Esophagus muscularis mucosa (tissue), 4 donors: ENCODE results near the gene TSPOAP1. TPM values are rescaled to one million over a fixed set of nuclear protein-coding genes. Genes with fewer than 3 reads are reported as not detected.

Source experiments
- DNase-seq: peaks from one replicate; pipeline ENCODE4 v3.0.0-alpha.2; 2017; ENCODE audit errors: extremely low spot score
- H3K27ac ChIP-seq, 4 donors: fragments of 200-600 bp; sonication (generic); replicated peaks in 1 of 4; 1 replicate in 3 of 4; 2 replicates in 1 of 4; pipeline ENCODE4 v1.5.1; 2016 to 2019; ENCODE audit warnings: mild to moderate bottlenecking in 1 of 4
- H3K27me3 ChIP-seq, 4 donors: fragments of 200-600 bp; sonication (generic); one replicate each; pipeline versions ENCODE4 v1.5.1 to v1.6.0; 2016 to 2019
- H3K36me3 ChIP-seq, 4 donors: fragments of 200-600 bp; sonication (generic); one replicate each; pipeline ENCODE4 v1.5.1; 2016 to 2019
- H3K4me1 ChIP-seq, 4 donors: fragments of 200-600 bp; sonication (generic); one replicate each; pipeline ENCODE4 v1.5.1; 2016 to 2019
- H3K4me3 ChIP-seq, 4 donors: fragments of 200-600 bp; sonication (generic); 1 replicate in 2 of 4; 2 replicates in 2 of 4; pipeline ENCODE4 v1.5.1; 2016 to 2019; ENCODE audit warnings: mild to moderate bottlenecking in 4 of 4, moderate library complexity in 1 of 4
- H3K9me3 ChIP-seq, 4 donors: fragments of 200-600 bp; sonication (generic); 1 replicate in 3 of 4; 2 replicates in 1 of 4; pipeline ENCODE4 v1.5.1; 2016 to 2019
- EP300 ChIP-seq: sonication (generic); formaldehyde crosslinking; IDR thresholded peaks from one replicate; pipeline ENCODE4 v1.6.1; 2017; ENCODE audit warnings: antibody characterized with exemption
- POLR2A ChIP-seq: fragments of 450-650 bp; IDR thresholded peaks from one replicate; pipeline ENCODE4 v1.6.1; 2017; ENCODE audit warnings: antibody characterized with exemption, moderate library complexity, mild to moderate bottlenecking, low read depth
- POLR2AphosphoS5 ChIP-seq, 2 donors: sonication (generic); formaldehyde crosslinking; IDR thresholded peaks; one replicate each; pipeline ENCODE4 v1.6.1; 2017; ENCODE audit warnings: antibody characterized with exemption in 2 of 2
- WGBS: methylation state at CpG from one replicate; pipeline ENCODE4 v1.1.5; 2018; 5-methylcytosine and 5-hydroxymethylcytosine counted together
- intact Hi-C: fragments of 100-400 bp; cut with DNase I; formaldehyde crosslinking; loops from one replicate; pipeline ENCODE4 v1.15.1; 2023
- total RNA-seq, 4 donors: library from RNA; depleted of rRNA; stranded (reverse); fragments of >200 nt; gene quantifications; one replicate each; pipeline versions ENCODE4 v1.1.0 to v1.2.1, GENCODE V29; 2016
- TF ChIP-seq, protein P1 (sequence below), 3 experiments: fragments of 200-600 bp in 2 of 3; fragments of 450-650 bp in 1 of 3; sonication (generic) in 2 of 3; IDR thresholded peaks; one replicate each; pipeline ENCODE4 v1.5.1; 2017 to 2019; ENCODE audit warnings: antibody characterized with exemption in 3 of 3, mild to moderate bottlenecking in 2 of 3, moderate library complexity in 1 of 3

TSPOAP1 gene
- total RNA-seq, 4 donors from 2014 or later = 10.0 to 19.0 (median 16.0) TPM

- TF ChIP-seq, protein P1, sequence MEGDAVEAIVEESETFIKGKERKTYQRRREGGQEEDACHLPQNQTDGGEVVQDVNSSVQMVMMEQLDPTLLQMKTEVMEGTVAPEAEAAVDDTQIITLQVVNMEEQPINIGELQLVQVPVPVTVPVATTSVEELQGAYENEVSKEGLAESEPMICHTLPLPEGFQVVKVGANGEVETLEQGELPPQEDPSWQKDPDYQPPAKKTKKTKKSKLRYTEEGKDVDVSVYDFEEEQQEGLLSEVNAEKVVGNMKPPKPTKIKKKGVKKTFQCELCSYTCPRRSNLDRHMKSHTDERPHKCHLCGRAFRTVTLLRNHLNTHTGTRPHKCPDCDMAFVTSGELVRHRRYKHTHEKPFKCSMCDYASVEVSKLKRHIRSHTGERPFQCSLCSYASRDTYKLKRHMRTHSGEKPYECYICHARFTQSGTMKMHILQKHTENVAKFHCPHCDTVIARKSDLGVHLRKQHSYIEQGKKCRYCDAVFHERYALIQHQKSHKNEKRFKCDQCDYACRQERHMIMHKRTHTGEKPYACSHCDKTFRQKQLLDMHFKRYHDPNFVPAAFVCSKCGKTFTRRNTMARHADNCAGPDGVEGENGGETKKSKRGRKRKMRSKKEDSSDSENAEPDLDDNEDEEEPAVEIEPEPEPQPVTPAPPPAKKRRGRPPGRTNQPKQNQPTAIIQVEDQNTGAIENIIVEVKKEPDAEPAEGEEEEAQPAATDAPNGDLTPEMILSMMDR (IDR thresholded peaks at IDR 0.05) = peak in 2 of 3 experiments; percentile 7 to 16
- TF ChIP-seq POLR2AphosphoS5 (IDR thresholded peaks at IDR 0.05) (no peak), EP300 (no peak), POLR2A (no peak)
- Histone ChIP-seq H3K4me3 (peak overlapping the region in 1 of 4 donors; percentile 20), H3K27ac (no peak overlapping the region), H3K4me1 (peaks cover 0 to 37% (median 23%) of the 10 kb centered on the region in 4 donors), H3K9me3 (no peaks in the 10 kb centered on the region), H3K27me3 (peaks cover 0 to 17% (median 0%) of the 10 kb centered on the region in 4 donors), H3K36me3 (no peaks in the 10 kb centered on the region)
- 52% methylated on average over 16 of the region's 16 CpGs for WGBS
- intact Hi-C loops = no loop called here
- DNase-seq = no peak
These were observed 627 bp upstream of the TSPOAP1 start for GRCh38 chr17:58329035-58329809.

DNA sequence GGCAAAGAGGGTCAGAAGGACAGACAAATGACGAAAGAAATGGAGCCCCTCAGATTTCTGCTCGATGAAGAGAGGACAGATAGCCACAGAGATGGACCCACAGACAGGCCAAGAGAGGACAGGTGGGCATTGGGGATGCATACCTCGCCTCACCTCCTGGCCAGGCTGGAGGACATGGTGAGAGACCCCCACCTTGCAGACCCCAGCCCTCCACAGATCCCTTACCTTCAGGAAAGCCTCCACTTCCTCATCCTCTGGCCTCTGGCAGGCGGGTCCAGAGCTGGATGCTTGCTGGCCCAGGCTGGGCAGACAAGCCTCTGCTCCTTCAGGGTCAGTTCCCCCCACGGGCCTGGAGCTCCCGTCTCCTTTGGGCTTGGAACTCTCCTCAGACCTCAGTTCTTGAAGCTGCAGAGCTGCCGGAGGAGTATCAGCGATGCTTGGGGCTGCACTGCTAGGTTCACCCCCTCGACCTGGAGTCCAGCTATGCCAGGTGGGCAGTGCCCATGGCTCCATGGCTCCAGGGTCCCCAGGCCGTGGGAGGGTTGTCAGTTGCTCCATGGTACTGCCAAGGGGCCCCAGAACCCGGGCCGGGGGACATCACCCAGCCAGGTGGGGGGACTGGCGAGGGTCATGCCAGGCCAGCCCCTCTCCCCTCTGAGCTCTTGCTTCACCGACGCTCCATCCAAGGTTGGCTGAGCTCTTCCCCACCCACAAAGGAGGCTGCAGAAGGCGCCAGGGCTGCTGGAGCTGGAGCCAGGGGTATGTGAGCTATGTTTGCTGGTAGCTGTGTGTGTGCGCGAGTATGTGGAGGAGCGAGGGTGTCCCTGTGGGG lies 1.0 kb downstream of the TSPOAP1 start:
- TF ChIP-seq EP300 (no peak), POLR2AphosphoS5 (IDR thresholded peaks at IDR 0.05) (no peak), POLR2A (no peak)
- TF ChIP-seq, protein P1 (IDR thresholded peaks at IDR 0.05) = no peak
- Histone ChIP-seq H3K9me3 (no peaks in the 10 kb centered on the region), H3K36me3 (peaks cover 0 to 3% (median 0%) of the 10 kb centered on the region in 4 donors), H3K4me3 (no peak overlapping the region), H3K27me3 (peaks cover 0 to 10% (median 0%) of the 10 kb centered on the region in 4 donors), H3K4me1 (peaks cover 9 to 53% (median 34%) of the 10 kb centered on the region in 4 donors), H3K27ac (no peak overlapping the region)
- WGBS = 73% methylated on average over 9 of the region's 19 CpGs
- no peak for DNase-seq
- intact Hi-C loops = no loop called here

DNA sequence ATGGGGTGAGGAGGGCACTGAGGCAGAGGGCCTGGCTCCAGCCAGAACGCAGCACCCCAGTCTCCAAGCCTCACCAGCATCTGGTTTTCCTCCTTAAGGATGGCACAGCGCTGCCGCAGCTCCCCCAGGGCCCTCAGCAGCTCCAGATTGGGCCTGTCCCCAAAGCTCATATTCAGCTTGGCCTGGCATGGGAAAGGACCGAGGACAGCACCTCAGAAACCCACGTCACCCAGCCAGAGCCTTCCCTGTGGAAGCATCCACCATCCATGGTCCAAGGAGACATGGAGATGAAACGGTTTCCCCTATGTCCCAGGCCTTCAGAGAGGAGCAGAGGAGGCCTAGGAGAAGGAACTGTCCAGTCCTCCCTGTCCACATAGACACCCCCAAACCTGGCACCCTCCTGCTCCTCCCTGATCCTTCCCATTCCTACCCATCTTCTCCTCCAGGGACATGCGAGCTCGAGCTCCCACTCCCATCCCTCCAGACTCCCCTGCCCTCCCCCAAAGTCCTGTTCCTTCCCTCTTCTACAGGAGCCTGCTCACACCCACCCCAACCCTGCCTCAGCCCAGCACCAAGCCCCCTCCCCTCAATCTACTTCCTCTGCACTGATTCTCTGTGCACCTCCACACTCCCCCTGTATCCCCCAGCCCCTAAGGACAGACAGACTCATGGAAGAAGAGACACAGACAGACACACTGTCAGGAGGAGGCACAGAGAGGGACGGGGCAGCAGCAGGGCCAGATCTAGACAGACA lies 1.8 kb downstream of the TSPOAP1 start:
- peaks cover 0 to 11% (median 0%) of the 10 kb centered on the region in 4 donors for H3K36me3 ChIP-seq
- peaks cover 9 to 55% (median 34%) of the 10 kb centered on the region in 4 donors for H3K4me1 ChIP-seq
- no peak for DNase-seq
- intact Hi-C loops = no loop called here
- no peaks in the 10 kb centered on the region for H3K9me3 ChIP-seq
- WGBS = 82% methylated on average over 8 of the region's 9 CpGs
- no peak overlapping the region for H3K4me3 ChIP-seq
- TF ChIP-seq POLR2AphosphoS5 (IDR thresholded peaks at IDR 0.05) = no peak
- TF ChIP-seq, protein P1 (IDR thresholded peaks at IDR 0.05) = no peak
- no peak for TF ChIP-seq EP300
- TF ChIP-seq POLR2A = no peak
- H3K27ac ChIP-seq = no peak overlapping the region
- peaks cover 0 to 5% (median 0%) of the 10 kb centered on the region in 4 donors for H3K27me3 ChIP-seq

DNA sequence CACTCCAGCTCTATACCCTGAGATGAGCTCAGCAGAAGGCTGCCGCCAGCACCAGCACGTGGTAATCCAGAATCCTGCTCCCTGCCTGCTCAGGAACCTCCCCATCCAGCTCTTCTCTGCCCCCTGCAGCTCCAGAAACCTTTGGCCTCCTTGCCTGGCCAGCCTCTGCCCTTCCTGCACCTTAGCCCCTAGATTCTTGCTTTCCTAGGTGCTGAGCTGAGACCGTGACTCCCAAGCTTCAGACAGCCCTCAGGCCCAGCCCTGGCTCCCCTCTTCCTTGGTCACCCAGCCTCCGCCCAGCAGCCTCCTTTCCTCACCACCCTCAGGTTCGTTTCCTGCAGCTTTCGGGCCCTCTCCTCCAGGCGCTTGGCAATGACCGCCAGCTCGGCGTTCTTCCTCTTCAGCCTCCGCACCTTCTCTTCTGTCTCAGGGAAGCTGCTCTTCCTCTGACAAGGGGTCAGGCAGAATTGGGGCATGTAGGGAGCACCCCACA lies 2.6 kb downstream of the TSPOAP1 start:
- Histone ChIP-seq H3K36me3 (peaks cover 0 to 14% (median 0%) of the 10 kb centered on the region in 4 donors), H3K4me3 (no peak overlapping the region), H3K27me3 (peaks cover 0 to 5% (median 0%) of the 10 kb centered on the region in 4 donors), H3K4me1 (peaks cover 9 to 55% (median 34%) of the 10 kb centered on the region in 4 donors), H3K9me3 (no peaks in the 10 kb centered on the region), H3K27ac (no peak overlapping the region)
- no peak for DNase-seq
- intact Hi-C loops = no loop called here
- 83% methylated on average over 9 of the region's 11 CpGs for WGBS
- no peak for TF ChIP-seq POLR2A
- TF ChIP-seq, protein P1 (IDR thresholded peaks at IDR 0.05) = no peak
- TF ChIP-seq POLR2AphosphoS5 (IDR thresholded peaks at IDR 0.05) = no peak
- no peak for TF ChIP-seq EP300
